GM18861 (cell line): Measurements from ENCODE around the gene RHOT2.

Experiments
- ATAC-seq: cut with Tn5 transposase; IDR thresholded peaks from one replicate; pipeline ENCODE4 v1.9.1; 2021; ENCODE audit not compliant: unreplicated experiment

Gene RHOT2

DNA sequence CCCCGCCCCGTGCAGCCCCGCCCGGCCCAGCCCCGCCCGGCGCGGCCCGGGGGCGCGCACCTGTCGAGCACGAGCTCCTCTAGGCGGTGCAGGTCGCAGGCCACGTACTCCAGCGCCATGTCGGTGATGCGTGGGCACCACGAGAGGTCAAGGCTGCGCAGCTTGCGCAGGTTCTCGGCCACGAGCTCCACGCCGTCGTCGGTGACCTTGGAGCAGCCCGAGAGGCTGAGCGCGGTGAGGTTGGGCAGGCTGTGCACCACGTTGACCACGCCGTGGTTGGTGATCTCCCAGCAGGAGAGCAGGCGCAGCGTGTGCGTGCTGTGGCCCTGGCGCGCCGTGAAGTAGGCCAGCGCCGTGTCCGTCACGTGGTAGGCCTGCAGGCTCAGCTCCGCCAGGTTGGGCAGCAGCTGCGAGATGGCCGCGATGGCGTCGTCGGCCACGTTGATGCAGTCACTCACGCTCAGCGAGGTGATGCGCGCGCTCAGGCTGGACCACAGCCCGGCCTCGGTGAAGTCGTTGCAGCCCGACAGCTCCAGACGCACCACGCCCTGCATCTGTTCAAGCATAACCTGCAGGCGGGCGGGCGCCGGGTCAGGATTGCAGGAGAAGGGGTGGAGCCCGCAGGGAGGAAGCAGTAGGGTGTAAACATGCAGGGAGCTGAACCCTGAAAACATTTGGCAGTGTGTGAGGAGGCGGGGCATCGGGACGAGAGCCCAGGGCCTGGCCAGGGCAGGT is 27.6 kb downstream of the RHOT2 start:
- no peak for ATAC-seq

DNA sequence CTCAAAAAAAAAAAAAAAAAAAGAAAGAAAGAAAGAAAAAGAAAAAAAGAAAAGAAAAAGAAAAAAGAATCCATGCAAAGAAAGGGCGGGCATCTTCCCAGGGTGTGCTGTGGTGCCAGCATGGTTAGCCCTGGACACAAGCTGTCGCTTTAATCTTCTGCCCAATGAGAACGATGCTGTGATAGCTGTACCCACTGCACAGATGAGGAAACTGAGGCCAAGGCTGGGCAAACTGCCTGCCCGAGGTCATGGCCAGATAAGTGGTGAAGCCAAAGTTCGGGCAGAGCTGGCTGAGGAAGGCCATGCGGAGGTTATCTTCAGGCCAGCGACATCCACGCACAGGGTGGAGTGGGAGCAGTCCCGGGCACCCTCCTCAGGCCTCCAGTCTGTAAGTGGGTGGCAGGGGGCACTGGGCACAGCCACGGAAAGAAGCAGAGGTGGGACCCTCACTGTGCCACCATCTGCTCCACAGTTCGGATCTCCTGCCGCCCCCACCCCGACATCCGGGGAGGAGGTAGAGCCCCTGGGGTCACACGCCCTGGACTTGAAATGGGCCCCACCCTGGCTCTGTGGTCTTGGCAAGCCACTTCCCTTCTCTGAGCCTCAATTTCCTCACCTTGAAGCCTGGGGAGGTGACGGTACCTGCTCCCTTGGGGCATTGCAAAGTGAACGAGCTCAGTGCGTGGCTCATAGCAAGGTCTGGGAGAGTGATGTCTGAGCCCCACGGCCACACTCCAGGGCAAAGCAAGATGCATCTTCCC is 31.2 kb downstream of the RHOT2 start:
- ATAC-seq, result no peak

DNA sequence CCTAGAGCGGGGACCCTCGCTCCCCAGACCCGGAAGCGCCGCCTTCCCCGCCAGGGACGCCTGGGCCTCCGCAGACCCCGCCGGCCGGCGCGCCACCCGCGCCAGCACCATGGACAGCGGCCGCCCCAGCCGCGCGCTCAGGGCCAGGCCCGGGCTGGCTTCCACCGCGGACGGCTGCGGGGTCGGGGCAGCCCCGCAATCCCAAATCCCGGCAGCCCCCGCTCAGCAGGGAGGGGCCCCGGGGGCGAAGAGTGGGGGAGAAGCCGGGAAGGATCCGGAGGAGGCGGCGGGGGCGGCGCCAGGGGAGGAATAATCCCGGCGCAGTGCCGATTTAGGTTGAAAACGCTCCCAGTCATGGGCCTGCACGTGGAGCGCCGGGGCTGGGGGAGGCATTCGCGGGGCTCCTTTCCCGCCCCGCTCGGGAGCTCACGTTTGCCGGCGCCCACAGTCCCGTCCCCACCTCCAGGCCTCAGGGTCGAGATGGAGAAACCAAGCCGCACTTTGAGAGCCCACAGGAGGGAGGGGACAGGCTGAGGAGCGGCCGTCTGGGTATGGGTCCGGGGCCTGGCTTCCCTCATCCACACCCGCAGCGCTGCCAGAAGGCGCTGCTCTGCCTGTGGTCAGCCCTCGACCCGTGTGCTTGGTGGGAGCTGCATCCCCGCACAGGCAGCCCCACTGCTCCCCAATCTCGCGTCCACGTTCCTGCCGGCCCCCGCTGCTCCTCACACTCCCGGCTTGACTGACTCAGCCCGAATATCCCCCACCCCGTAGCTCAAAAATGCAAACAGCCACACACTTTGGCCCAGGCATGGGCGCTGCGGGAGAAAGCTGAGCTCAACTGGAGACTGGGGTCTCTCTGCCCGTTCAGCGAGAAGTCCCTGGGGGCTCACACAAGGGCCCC is 33.0 kb downstream of the RHOT2 start:
- no peak for ATAC-seq

DNA sequence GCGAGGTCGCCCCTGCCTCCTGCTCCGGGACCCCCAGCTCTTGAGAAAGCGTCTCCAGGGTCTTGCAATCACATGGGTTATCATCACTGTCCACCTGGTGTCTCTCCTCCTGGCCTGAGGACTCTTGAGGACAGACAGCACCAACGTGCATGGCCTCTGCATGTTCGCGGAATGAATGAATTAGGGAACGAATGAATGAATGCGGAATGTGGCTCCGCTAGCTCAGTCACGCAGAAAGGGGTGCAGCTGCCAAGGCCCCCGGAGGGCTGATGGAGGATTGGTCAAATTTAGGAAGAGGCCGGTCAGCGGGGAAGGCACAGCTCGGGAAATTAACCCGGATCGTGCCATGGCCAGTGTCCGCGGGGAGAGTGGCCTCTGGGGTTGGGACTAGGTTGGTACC is 34.4 kb downstream of the RHOT2 start:
- ATAC-seq, result no peak

DNA sequence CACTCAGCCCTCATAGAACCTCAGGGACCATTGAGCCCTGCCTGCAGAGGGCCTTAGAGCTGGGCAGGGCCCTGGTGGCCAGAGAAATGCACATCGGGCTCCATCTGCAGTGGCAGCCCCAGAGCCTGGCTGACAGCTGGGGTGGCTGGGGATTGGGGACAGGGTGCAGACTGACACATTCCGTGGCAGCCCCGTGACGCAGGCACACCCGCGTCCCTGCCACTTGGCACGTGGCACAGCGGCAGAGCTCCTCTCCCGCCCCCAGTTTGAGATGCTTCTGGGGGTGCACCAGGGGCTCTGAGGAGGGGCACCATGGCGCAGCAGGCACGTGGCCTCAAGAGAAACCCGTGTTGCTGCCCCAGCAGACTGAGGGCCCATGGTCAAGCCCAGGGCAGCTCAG is 35.5 kb downstream of the RHOT2 start:
- no peak for ATAC-seq

DNA sequence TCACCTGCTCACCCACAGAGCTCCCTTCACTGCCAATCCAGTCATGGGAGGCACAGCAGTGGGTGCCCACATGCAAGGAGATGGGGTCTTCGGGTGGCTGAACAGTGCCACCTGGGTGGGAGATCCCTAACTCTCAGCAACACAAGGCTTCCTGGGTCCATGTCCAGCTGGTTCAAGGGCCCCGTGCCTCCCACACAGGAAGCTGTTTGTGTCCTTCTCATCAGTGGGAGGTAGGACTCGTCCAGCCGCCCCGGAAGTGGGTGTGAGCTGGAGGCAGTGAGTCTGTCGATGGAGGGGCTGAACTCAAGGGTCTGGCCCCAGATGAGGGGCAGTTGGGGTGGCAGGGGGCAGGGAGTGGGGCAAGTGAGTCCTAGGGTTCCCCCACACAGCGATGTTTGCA is 36.1 kb downstream of the RHOT2 start:
- ATAC-seq, result no peak

DNA sequence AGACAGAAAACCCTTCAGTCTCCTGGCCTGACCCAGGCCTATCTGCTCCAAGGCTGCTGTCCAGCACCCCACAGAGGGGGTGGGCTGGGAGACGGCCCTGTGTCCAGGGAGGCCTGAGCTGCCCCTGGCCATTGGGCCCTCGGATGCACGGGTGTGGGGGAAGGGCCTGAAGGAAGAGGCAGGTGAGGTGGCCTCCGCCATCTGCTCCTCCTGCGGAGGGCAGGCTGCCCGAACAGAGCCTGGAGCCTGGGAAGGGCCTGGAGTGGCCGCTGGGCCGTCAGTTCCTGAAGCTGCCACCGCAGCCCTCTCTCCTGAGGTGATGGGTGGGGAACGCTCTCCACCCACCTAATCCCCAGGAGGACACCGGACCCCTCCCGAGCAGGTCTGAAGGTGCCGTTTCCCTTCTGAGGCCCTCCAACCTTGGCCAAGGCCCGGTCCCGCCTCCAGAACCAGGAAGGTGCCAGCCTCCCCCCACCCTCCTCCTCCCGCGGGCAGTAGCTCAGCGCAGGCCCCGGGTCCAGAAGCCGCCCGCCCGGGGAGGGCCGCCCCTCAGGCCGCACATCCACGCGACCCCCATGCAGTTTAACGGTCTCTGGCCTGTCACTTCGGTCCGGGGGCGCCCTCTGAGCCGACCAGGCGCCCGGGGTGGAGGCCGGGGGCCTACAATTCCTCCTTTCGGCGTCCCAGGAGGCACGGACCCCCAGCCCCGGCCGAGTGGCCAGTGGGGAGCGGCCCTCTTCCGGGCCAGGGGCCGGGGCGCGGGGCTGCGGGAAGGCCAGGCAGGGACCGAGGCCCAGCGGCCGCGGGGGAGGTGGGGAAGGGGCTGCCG is 36.8 kb downstream of the RHOT2 start:
- no peak for ATAC-seq

DNA sequence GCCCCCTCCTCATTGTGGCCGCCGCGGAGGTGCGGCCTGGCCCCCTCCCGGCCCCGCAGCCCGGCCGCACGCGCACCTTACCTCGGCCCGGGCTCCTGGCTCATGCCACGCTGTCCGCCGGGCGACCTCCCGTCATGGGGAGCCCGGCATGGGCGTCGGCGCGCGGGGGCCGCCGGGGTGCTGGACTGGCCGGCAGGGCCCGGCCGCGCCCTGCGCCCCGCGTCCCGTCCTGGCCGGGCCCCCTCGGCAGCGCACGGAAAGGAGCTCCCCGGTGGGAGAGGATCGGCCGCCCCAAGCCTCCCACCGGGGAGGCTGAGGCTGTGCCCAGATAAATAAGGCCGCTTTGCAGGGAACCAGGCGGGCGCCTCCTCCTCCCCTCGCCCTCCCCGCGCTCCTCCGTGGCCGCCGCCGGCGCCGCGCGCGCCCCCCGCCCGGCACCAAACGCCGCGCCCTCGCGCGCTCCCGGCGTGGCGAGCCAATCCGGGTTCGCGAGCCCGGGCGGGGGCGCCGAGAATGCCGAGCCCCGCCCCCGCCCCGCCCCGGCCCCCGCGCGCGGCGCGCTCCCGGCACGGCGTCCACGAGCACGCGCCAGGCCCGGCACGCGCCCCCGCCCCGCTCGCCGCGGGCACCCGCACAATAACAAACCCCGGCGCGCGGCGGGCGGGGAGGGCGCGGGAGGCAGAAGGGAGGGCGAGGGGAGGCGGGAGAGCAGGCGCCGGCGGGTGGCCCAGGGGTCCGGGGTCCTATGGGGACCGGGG is 37.7 kb downstream of the RHOT2 start, which contains the start of gene FBXL16:
Gene FBXL16 (minus strand): TSS at position 371 of the 758 bp plus-strand sequence. CDS start 8,396 bp downstream, outside the sequence.
- no peak for ATAC-seq

DNA sequence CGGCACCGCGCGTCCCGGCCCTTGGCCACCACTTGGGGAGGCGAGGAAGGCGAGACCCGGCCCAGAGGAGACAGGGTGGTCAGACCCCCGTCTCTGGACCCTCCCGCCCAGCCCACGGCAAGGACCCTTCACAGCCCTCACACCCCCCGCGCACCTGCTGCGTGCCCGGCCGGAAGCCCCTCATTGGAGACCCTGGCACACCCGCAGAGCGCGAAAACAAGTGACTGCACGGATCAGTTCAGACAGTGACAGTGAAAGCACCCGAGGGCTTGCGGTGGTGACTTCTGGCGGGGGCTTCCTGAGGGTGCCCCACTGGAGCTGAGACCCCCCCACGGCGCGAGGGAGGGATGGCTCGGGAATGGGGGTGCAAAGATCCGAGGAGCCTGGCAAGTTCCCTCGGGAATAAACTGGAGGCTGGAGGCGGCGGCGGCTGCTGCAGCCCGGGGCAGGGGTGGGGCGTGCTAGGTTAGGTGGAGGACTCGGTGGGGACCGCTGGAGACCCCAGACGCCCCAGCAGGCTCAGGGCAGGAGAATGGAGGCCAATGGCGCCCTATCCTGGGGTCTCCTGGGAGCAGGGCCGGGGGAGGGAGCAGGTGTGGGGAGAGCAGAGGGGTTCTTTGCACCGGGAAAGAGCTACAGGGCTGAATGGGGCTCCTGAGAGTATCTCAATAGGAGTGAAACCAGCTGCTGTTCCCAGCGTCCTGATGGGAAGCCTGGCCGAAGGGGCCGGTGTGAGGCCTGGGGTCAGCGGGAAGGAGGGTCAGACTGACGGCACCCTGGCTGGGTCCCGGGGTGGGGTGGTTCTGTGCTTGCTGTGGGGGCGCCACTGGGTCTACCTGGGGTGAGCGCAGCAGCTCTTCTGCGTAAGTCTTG is 38.5 kb downstream of the RHOT2 start:
- no peak for ATAC-seq

DNA sequence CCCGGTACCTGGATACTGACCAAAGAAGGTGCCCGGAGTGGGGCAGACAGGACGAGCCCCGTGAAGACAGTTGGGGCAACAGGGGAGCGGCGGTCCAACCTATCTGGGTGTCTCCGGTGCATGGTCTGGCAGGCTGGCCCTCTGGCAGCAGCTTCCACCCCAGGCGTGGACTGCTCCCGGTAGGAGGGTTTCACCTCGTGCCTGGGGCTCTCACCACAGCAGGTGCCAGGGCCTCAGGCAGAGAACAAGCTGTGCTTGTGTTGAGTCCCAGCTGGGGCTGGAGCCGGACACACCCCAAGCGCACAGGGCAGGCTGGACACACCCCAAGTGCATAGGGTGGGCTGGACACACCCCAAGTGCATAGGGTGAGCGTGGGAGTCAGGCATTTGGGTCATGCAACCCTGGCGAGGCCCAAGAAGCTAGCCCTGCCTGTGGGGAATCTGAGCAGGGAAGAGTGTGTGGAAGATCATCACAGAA is 39.2 kb downstream of the RHOT2 start:
- no peak for ATAC-seq

DNA sequence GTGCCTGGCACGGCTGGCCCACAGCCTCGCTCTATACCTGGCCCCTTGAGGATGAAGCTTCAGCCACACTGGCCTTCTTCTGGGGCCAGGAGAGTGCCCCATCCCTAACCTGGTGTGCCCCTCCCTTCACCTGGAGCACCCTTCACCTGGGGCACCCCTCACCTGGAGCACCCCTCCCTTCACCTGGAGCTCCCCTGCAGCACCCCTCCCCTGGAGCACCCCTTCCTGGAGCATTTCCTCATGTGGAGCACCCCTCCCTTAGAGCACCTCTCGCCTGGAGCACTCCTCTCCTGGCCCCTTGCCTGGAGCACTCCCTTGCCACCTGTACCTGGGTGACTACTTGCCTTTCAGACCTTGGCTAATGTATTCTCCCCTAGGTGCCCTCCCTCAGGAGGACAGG is 40.1 kb downstream of the RHOT2 start:
- ATAC-seq, result no peak

DNA sequence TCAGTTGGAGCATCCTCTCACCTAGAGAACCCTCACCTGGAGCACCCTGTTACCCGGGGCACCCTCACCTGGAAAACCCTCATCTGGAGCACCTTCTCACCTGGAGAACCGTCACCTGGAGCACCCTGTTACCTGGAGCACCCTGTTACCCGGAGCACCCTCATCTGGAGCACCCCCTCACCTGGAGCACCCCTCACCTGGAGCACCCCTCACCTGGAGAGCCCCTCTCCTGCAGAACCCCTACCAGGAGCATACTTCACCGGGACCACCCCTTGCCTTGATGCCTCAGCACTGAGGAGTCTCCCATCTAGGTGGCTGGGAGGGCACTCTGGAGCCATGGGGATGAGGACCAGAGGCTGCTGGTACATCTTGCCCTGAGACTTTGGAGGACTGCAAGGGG is 41.0 kb downstream of the RHOT2 start:
- no peak for ATAC-seq

DNA sequence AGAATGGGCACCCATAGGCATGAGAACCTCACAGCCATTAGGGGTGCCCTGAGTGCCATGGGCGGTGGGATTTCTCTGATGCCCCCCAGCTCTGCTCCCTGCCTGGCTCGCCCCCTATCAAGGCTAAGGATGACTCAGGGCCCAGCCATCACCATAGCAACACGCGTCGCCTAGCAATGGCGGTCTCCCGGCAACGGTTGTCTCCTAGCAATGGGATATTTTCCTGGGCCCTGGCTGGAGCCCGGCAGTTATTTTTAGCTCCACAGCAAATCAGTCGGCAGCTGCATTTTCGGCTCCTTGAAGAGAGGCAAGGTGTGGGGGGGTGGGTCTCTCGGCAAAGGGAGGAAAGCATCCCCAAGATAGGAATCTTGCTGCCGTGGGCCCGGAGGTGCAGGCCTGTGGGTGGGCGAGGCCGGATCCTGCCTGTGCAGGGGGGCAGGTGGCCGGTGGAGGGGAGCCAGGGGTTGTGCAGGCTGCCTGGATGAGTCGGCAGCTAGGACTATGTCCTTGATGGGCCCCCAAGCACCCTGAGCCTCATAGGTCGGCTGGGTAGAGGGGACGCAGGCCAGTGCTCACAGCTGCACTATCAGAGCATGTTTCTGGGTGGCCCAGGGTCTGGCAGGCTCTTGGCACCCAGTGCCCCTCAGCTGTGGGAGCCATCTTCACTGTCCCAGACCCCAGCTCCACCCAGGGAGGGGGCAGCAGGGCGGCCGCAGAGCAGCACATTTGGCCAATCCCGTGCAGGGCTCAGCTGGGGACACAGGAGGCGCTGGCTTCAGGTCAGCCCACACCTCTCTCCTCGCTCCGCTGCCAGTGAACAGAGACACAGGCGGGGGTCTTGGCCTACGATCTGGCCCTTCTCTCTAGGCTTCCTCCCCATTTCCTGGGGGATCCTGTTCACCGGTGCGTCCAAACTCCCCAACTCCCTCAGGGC is 41.9 kb downstream of the RHOT2 start:
- ATAC-seq, result no peak

DNA sequence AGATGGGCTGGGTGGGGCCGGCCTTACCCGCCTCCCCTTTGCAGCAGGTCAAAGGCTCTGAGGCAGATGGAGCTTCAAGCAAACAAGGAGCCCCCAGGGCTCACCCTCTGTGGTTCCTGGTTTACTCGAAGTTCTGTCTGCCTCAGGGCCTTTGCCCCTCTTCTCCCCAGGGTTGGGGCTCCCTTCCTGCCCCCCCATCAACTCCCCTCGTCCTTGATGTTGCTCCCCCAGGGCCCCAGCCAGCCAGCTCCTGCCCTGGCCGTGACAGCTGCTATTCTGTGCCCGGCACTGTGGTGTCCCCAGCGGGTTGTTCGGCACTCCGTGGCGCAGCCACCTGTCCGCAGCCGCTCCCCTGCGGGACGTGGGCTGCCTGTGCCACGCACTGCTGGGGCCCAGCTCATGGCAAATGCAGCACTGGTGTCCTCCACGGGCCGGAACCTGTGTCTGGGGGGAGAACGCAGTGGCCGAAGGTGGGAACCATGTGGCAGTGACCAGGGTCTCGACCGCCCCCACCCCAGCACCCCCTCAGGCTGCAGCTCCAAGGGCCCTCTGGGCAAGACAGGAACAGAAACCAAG is 42.7 kb downstream of the RHOT2 start:
- ATAC-seq, result no peak

DNA sequence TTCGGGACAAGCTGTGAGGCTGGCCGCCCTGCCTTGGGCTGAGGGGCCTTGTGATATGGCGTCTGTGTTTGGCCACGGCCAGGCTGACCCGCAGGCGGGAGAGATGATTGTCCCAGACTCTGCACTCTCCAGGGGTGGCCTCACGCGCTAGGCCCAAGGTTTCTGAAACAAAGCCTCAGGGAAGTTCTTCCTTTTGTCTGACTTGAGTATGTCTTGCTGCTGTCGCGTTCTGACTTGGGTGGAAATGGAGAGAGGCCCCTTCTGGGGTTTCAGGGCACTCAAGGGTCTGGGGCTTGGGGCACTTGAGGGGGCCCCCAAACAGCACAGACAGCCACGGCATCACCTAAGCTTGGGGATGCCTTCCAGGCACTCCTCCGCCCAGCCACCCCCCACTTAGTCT is 43.2 kb downstream of the RHOT2 start:
- no peak for ATAC-seq

DNA sequence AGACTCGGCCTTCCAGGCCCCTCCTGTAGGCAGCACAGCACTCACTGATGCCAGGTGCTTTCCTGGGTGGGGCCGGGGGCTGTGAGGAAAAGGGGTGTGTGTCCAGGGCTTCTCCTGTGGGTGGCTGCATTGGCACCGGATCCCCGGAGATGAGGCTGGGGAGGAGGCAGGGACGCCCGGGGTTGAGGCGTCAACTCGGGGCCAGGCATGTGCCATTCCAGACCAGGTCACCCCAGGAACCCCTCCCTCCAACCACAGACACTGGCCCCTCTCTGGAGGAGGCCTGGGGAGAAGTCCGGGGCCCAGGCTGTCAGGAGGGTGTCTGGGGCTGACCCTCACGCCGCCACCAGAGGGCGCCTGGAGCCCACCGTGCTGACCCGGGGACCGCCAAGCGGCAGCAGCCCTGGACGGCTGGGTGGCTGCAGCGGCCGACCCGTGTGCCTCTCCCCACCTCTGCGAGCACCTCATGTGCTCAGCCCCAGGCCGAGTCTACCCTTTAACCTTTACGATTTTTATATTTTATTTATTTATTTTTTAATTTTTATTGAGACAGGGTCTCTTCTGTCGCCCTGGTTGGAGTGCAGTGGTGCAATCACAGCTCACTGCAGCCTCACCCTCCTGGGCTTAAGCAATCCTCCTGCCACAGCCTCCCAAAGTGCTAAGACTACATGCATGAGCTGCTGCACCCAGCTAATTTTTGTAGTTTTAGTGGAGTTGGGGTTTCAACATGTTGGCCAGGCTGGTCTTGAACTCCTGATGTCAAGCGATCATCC is 43.8 kb downstream of the RHOT2 start:
- ATAC-seq, result no peak
